NCI-H2227 treated with DMSO at 0.1 percent for 48 hours (cell line): Measurements from ENCODE around the gene SLC9A4.
"Not testable (repeated sequence)": the region's sequence is repeated elsewhere in the genome, so short reads cannot be mapped to it uniquely, and the experiment has no call there.

Experiments used
- DNase-seq: peaks from one replicate; lab custom pipeline; 2025; lab: John Stamatoyannopoulos, UW

SLC9A4 gene

GRCh38 chr2:102549027-102549426 lies 76.0 kb downstream of the SLC9A4 start:
- no peak for DNase-seq

GRCh38 chr2:102550151-102550550 lies 77.1 kb downstream of the SLC9A4 start:
- DNase-seq = no peak

- DNase-seq = no peak
Measured at GRCh38 chr2:102551329-102552096, 78.5 kb downstream of the SLC9A4 start.

GRCh38 chr2:102553601-102554000 lies 80.6 kb downstream of the SLC9A4 start:
- DNase-seq = no peak

GRCh38 chr2:102558463-102558862 lies 85.4 kb downstream of the SLC9A4 start:
- no peak for DNase-seq

- not testable (repeated sequence) for DNase-seq
Measured at GRCh38 chr2:102562542-102562941, 89.5 kb downstream of the SLC9A4 start.

GRCh38 chr2:102575888-102576287 lies 102.9 kb downstream of the SLC9A4 start:
- no peak for DNase-seq

GRCh38 chr2:102578376-102578775 lies 105.3 kb downstream of the SLC9A4 start:
- no peak for DNase-seq

GRCh38 chr2:102581911-102582310 lies 108.9 kb downstream of the SLC9A4 start:
- no peak for DNase-seq

GRCh38 chr2:102582845-102583244 lies 109.8 kb downstream of the SLC9A4 start:
- DNase-seq = no peak
